Kidney (tissue), 14 donors: ENCODE results near the gene C19orf44. TPM values are rescaled to one million over a fixed set of nuclear protein-coding genes. Genes with fewer than 3 reads are reported as not detected.

Experiments used
- DNase-seq, 5 donors: peaks; one replicate each; pipeline ENCODE4 v3.0.0-alpha.2; 2013 to 2020
- FAIRE-seq: peaks from 2 replicates; lab custom pipeline; 2012; peaks lifted over from hg19 to GRCh38; lab: Jason Lieb, UNC
- H3K27ac ChIP-seq, 2 donors: one replicate each; pipeline ENCODE4 v1.7.0; 2013; ENCODE audit warnings: low read depth in 2 of 2, low read length in 2 of 2, inconsistent platforms in 1 of 2
- H3K27me3 ChIP-seq: one replicate; pipeline ENCODE4 v1.7.1; 2013; ENCODE audit warnings: low read length, inconsistent platforms; ENCODE audit not compliant: control insufficient read depth, insufficient read depth
- H3K36me3 ChIP-seq, 3 donors: one replicate each; pipeline versions ENCODE4 v1.7.0 to v1.7.1; 2013; ENCODE audit warnings: low read length in 3 of 3, control low read depth in 1 of 3, inconsistent platforms in 1 of 3; ENCODE audit not compliant: insufficient read depth in 3 of 3, control insufficient read depth in 2 of 3
- H3K4me1 ChIP-seq, 3 donors: one replicate each; pipeline versions ENCODE4 v1.7.0 to v1.7.1; 2013; ENCODE audit warnings: low read length in 3 of 3, inconsistent platforms in 1 of 3, low read depth in 1 of 3; ENCODE audit not compliant: control insufficient read depth in 2 of 3, insufficient read depth in 2 of 3
- H3K4me3 ChIP-seq, 3 donors: one replicate each; pipeline versions ENCODE4 v1.7.0 to v1.8.1; 2013; ENCODE audit warnings: low read length in 3 of 3, control low read depth in 1 of 3, inconsistent platforms in 1 of 3
- H3K9ac ChIP-seq, 3 donors: one replicate each; pipeline versions ENCODE4 v1.7.0 to v1.7.1; 2013; ENCODE audit warnings: low read length in 3 of 3, control low read depth in 1 of 3, inconsistent platforms in 1 of 3
- H3K9me3 ChIP-seq, 3 donors: one replicate each; pipeline versions ENCODE4 v1.7.0 to v1.7.1; 2013; ENCODE audit warnings: low read length in 3 of 3, control low read depth in 1 of 3, inconsistent platforms in 1 of 3; ENCODE audit not compliant: control insufficient read depth in 2 of 3, insufficient read depth in 1 of 3
- intact Hi-C: fragments of 100-400 bp; cut with DNase I; formaldehyde crosslinking; loops from one replicate; pipeline ENCODE4 v1.11.1; 2022
- polyA plus RNA-seq: library from polyadenylated mRNA; stranded (reverse); fragments of 350-450 nt; fragmentation: Illumina TruSeq; extraction: RNeasy Lipid Tissue Mini Kit (QIAGEN cat#74804); gene quantifications from one replicate; pipeline ENCODE4 v1.2.3, GENCODE V29; 2014; ENCODE audit warnings: low read depth, low replicate concordance; ENCODE audit not compliant: insufficient read depth
- total RNA-seq: library from RNA; stranded (reverse); fragmentation: NEBNext Ultra II Directional; extraction: Animal tissue kit (Norgen Biotek cat#: 25700); gene quantifications from one replicate; pipeline ENCODE4 v1.2.1, GENCODE V29; 2021
- TF ChIP-seq, protein P1 (sequence below): IDR thresholded peaks from 3 replicates; pipeline ENCODE4 v1.5.1; 2012; ENCODE audit warnings: mild to moderate bottlenecking, moderate library complexity, borderline replicate concordance; ENCODE audit not compliant: insufficient read depth; ENCODE audit errors: extremely low read depth
- donor health status: control.
- donor health status: control.
- donor health status: control.
- donor health status: control.
- donor health status: control.
- donor health status: DM: yes; HTN: yes; CAD: no.
- donor health status: Normal renal cell carcinoma (clear cell type).

The C19orf44 gene
- total and polyA plus RNA-seq, 2 donors from 2014 or later = 6.2 to 8.6 TPM

DNA sequence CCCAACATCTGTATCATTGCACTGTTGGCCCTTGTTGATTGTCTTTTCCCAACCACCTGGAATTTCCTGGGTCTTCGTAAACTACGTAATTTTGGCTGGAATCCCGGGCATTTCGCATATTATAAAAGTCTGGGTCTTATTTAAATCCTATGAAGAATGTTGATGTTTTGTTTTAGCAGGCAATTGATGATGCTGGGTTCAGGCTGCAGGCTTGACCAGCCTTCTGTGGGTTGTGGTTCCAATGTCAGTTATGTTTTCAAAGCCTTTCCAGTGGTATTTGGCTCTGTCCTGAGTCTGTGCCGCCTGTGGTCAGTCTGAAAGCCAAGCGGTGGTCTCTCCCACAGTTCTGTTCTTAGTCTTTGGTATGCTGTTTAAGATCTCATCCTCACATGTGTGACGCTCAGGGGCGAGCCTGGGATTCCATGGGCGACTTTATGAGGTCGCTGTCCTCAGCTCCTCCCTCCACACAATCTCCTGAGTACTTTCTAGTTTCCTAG lies 63.6 kb downstream of the C19orf44 start:
- Histone ChIP-seq H3K9me3 (no peaks in the 10 kb centered on the region), H3K36me3 (peaks cover 4 to 24% (median 22%) of the 10 kb centered on the region in 3 donors), H3K4me3 (no peak overlapping the region), H3K27me3 (no peaks in the 10 kb centered on the region), H3K4me1 (no peaks in the 10 kb centered on the region), H3K9ac (no peak overlapping the region), H3K27ac (no peak overlapping the region)
- intact Hi-C loops = no loop called here
- FAIRE-seq (no peak), DNase-seq (no peak)
- TF ChIP-seq, protein P1, sequence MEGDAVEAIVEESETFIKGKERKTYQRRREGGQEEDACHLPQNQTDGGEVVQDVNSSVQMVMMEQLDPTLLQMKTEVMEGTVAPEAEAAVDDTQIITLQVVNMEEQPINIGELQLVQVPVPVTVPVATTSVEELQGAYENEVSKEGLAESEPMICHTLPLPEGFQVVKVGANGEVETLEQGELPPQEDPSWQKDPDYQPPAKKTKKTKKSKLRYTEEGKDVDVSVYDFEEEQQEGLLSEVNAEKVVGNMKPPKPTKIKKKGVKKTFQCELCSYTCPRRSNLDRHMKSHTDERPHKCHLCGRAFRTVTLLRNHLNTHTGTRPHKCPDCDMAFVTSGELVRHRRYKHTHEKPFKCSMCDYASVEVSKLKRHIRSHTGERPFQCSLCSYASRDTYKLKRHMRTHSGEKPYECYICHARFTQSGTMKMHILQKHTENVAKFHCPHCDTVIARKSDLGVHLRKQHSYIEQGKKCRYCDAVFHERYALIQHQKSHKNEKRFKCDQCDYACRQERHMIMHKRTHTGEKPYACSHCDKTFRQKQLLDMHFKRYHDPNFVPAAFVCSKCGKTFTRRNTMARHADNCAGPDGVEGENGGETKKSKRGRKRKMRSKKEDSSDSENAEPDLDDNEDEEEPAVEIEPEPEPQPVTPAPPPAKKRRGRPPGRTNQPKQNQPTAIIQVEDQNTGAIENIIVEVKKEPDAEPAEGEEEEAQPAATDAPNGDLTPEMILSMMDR = no peak

DNA sequence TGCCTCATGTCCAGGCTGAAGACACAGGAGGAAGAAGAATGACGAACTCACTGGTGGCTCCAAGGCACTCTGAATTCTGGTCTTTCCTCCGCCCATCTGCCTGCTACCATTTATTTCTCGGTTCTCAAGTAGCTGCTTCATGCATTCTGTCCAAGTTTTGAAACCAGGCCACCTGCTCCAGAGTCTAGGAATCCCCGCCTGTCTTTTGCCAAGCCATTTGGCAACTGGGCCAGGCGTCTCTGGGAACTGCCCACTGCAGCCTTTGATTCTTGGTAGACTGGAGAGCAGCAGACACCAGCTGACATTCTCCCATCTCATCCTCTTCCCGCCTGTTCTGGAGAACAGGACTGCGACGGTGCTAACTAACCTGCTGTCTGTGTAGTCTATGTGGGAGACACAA lies 65.2 kb downstream of the C19orf44 start:
- TF ChIP-seq, protein P1 = no peak
- no peaks in the 10 kb centered on the region for H3K4me1 ChIP-seq
- peaks cover 8 to 27% (median 21%) of the 10 kb centered on the region in 3 donors for H3K36me3 ChIP-seq
- intact Hi-C loops = no loop called here
- no peaks in the 10 kb centered on the region for H3K9me3 ChIP-seq
- no peaks in the 10 kb centered on the region for H3K27me3 ChIP-seq
- H3K9ac ChIP-seq = no peak overlapping the region
- H3K4me3 ChIP-seq = no peak overlapping the region
- DNase-seq (no peak), FAIRE-seq (no peak)
- H3K27ac ChIP-seq = no peak overlapping the region

DNA sequence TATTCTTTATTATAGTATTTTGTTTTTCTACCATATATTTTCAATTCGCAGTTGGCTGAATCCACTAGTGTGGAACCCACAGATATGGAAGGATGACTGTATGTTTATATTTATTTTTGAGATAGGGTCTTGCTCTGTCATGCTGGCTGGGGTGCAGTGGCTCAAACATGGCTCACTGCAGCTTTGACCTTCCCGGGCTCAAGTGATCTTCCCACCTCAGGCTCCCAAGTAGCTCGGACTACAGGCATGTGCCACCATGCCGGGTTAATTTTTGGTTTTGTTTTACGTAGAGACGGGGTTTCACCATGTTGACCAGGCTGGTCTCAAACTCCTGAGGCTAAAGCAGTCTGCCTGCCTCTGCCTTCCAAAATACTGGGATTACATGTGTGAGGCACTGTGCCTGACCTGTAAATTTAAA lies 66.4 kb downstream of the C19orf44 start:
- DNase-seq (no peak), FAIRE-seq (no peak)
- intact Hi-C loops = no loop called here
- Histone ChIP-seq H3K9me3 (no peaks in the 10 kb centered on the region), H3K27me3 (no peaks in the 10 kb centered on the region), H3K4me3 (no peak overlapping the region), H3K36me3 (peaks cover 5 to 40% (median 23%) of the 10 kb centered on the region in 3 donors), H3K9ac (no peak overlapping the region), H3K27ac (no peak overlapping the region), H3K4me1 (no peaks in the 10 kb centered on the region)
- TF ChIP-seq, protein P1 = no peak

DNA sequence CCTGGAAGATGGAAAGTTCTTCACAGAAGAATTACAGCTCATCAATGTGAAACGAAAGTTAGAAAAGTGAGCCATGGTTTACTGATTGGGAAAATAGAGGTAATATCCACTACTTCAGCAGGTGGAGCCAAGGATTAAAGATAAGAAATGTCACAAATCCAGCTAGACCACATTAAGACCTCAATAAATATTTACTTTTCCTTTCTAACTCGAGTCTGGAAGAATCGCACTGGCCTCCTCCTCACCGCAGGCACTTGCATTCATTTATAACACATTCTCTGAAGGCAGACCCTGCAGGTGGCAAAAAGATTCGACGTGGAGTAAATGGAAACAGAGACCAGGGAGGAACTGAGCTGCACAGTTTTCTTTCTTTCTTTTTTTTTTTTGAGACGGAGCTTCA lies 68.6 kb downstream of the C19orf44 start:
- intact Hi-C loops = no loop called here
- no peaks in the 10 kb centered on the region for H3K4me1 ChIP-seq
- TF ChIP-seq, protein P1 = no peak
- H3K27ac ChIP-seq = no peak overlapping the region
- peaks cover 5 to 41% (median 20%) of the 10 kb centered on the region in 3 donors for H3K36me3 ChIP-seq
- FAIRE-seq = no peak
- no peak overlapping the region for H3K4me3 ChIP-seq
- H3K27me3 ChIP-seq = no peaks in the 10 kb centered on the region
- no peaks in the 10 kb centered on the region for H3K9me3 ChIP-seq
- DNase-seq = no peak
- H3K9ac ChIP-seq = no peak overlapping the region
